Measurements from ENCODE around the gene TGFB1I1.
"Not testable (repeated sequence)": the region's sequence is repeated elsewhere in the genome, so short reads cannot be mapped to it uniquely, and the experiment has no call there.

Gene TGFB1I1

GRCh38 chr16:31439519-31439918 is 32.4 kb upstream of the TGFB1I1 start:
- no peak for TF ChIP-seq CTCF (conservative IDR thresholded peaks at IDR 0.05)
- TF ChIP-seq ZFX (IDR thresholded peaks at IDR 0.05) = no peak
- H3K27ac ChIP-seq = no peak overlapping the region

- TF ChIP-seq CTCF (conservative IDR thresholded peaks at IDR 0.05) (no peak), ZFX (IDR thresholded peaks at IDR 0.05) (no peak)
- no peak overlapping the region for H3K27ac ChIP-seq
These were observed 31.3 kb upstream of the TGFB1I1 start for GRCh38 chr16:31440516-31441184.

GRCh38 chr16:31441956-31442355 is 30.0 kb upstream of the TGFB1I1 start:
- TF ChIP-seq ZFX (IDR thresholded peaks at IDR 0.05) (no peak), CTCF (conservative IDR thresholded peaks at IDR 0.05) (no peak)
- no peak overlapping the region for H3K27ac ChIP-seq

- H3K27ac ChIP-seq = not testable (repeated sequence)
These were observed 26.0 kb upstream of the TGFB1I1 start for GRCh38 chr16:31445931-31446330.

GRCh38 chr16:31451201-31451600 is 20.8 kb upstream of the TGFB1I1 start:
- peak overlapping the region; percentile 54 for H3K27ac ChIP-seq

GRCh38 chr16:31451681-31452351 is 20.1 kb upstream of the TGFB1I1 start:
- H3K27ac ChIP-seq = peak overlapping the region; percentile 54
- TF ChIP-seq CTCF (conservative IDR thresholded peaks at IDR 0.05) = peak; percentile 85
- TF ChIP-seq ZFX (IDR thresholded peaks at IDR 0.05) = no peak

More at GRCh38 chr16:31451201-31451600, 20.8 kb upstream of the TGFB1I1 start:
- no peak for TF ChIP-seq ZFX (IDR thresholded peaks at IDR 0.05)
- TF ChIP-seq CTCF (conservative IDR thresholded peaks at IDR 0.05) = no peak

GRCh38 chr16:31452631-31453106 is 19.3 kb upstream of the TGFB1I1 start:
- peak overlapping the region; percentile 54 for H3K27ac ChIP-seq
- TF ChIP-seq CTCF (conservative IDR thresholded peaks at IDR 0.05) (no peak), ZFX (IDR thresholded peaks at IDR 0.05) (no peak)

All from C4-2B (cell line).